ENCODE measurements around the gene UGT1A9. TPM values are rescaled to one million over a fixed set of nuclear protein-coding genes. Genes with fewer than 3 reads are reported as not detected.

UGT1A9 gene
- total RNA-seq, 1 experiment from 2014 or later = not detected

DNA sequence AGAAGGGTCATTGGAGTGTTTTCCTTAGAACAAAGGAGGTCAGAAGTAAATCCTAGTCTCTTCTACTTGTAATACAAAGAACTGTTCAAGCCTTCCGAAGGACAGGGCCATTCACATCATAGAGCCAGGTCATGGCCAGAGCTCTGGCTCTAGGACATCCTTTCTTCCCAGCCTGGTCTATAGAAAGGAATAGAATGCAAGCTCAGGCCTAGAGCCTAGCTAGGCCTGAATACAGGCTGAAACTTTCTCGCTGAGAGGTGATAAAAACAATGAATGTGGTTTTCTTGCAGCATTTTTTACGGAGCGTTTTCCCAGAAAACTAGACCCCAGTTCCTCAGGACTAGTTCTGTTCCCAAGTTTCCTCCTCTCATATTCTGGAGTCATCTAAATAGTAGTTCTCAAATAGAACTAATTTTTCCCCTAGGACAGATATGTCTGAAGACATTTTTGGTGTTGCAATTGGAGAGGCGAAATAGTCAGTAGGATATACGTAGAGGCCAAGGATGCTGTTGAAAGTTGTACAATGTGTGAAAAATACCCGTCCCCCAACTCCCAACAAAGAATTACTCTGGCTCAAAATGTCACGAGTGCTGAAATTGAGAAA, 27.8 kb downstream of the UGT1A9 start:
- Histone ChIP-seq H2BK12ac (ENCODE audit: insufficient read length, low read depth, low read length) (no peak overlapping the region), H3K9ac (ENCODE audit: extremely low read depth, insufficient read length, low read length) (no peak overlapping the region), H2BK15ac (ENCODE audit: low read depth, low read length) (0 out of 2 replicates have a peak overlapping the region, but pooled peaks have one; percentile 31), H3T11ph (ENCODE audit: low read length) (no peak overlapping the region), H3K27ac (ENCODE audit: insufficient read length, low read depth, low read length) (no peak overlapping the region), H3K9me3 (ENCODE audit: control insufficient read depth, low read depth, low read length) (no peaks in the 10 kb centered on the region), H3K4me1 (ENCODE audit: insufficient read depth, low read length) (no peaks in the 10 kb centered on the region), H3K4ac (ENCODE audit: low read depth, low read length) (no peak overlapping the region), H4K5ac (ENCODE audit: insufficient read length, low read depth, low read length) (no peak overlapping the region), H2AK5ac (ENCODE audit: insufficient read length, low read length) (no peak overlapping the region), H4K8ac (replicated peaks; ENCODE audit: insufficient read length, low read depth, low read length) (no peak overlapping the region), H4K20me1 (ENCODE audit: control insufficient read depth, insufficient read depth, insufficient read length) (no peaks in the 10 kb centered on the region), H3K4me2 (ENCODE audit: insufficient read depth, insufficient read length, low read length) (no peak overlapping the region), H3K79me1 (ENCODE audit: insufficient read depth, low read depth, low read length, poor library complexity, severe bottlenecking) (no peaks in the 10 kb centered on the region), H2AFZ (ENCODE audit: low read length) (no peak overlapping the region), H3K79me2 (ENCODE audit: insufficient read depth, low read length) (no peaks in the 10 kb centered on the region), H3K14ac (ENCODE audit: insufficient read depth, low read length) (no peak overlapping the region), H2BK120ac (ENCODE audit: low read depth, low read length, poor library complexity, severe bottlenecking) (no peak overlapping the region), H3K23me2 (ENCODE audit: insufficient read length, low read depth, low read length, poor library complexity, severe bottlenecking) (no peaks in the 10 kb centered on the region), H3K18ac (ENCODE audit: insufficient read length, low read depth, low read length) (no peak overlapping the region), H3K56ac (ENCODE audit: insufficient read length, low read depth, low read length) (no peak overlapping the region), H2BK5ac (ENCODE audit: insufficient read length, low read length) (no peak overlapping the region), H3K23ac (ENCODE audit: insufficient read length, low read depth, low read length) (no peak overlapping the region), H2BK20ac (ENCODE audit: low read depth, low read length, poor library complexity, severe bottlenecking) (no peak overlapping the region), H4K91ac (ENCODE audit: insufficient read length, low read depth, low read length) (no peak overlapping the region), H3K27me3 (ENCODE audit: insufficient read depth, low read length) (no peaks in the 10 kb centered on the region)
- no CpG with 5 or more reads among the region's 8 CpGs for WGBS (ENCODE audit: extremely low coverage, insufficient read length, low lambda C conversion rate)
- TF ChIP-seq, protein P1, sequence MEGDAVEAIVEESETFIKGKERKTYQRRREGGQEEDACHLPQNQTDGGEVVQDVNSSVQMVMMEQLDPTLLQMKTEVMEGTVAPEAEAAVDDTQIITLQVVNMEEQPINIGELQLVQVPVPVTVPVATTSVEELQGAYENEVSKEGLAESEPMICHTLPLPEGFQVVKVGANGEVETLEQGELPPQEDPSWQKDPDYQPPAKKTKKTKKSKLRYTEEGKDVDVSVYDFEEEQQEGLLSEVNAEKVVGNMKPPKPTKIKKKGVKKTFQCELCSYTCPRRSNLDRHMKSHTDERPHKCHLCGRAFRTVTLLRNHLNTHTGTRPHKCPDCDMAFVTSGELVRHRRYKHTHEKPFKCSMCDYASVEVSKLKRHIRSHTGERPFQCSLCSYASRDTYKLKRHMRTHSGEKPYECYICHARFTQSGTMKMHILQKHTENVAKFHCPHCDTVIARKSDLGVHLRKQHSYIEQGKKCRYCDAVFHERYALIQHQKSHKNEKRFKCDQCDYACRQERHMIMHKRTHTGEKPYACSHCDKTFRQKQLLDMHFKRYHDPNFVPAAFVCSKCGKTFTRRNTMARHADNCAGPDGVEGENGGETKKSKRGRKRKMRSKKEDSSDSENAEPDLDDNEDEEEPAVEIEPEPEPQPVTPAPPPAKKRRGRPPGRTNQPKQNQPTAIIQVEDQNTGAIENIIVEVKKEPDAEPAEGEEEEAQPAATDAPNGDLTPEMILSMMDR (conservative IDR thresholded peaks at IDR 0.05) = no peak
- H3K4me1 Mint-ChIP-seq = peaks cover 14 to 20% of the 10 kb centered on the region in 2 experiments
- no peaks in the 10 kb centered on the region for H3K27me3 Mint-ChIP-seq (ENCODE audit: low read depth)
- peak overlapping the region in 2 of 3 experiments; percentile 88 to 92; a peak in 4 of 7 replicates for H3K27ac Mint-ChIP-seq
- peaks cover 0 to 10% (median 1%) of the 10 kb centered on the region in 3 experiments; a peak in 3 of 7 replicates for H3K36me3 Mint-ChIP-seq (ENCODE audit: insufficient read depth in 1 of 3, low read depth in 3 of 3)
- no peak overlapping the region for H3K4me3 Mint-ChIP-seq
- peaks cover 4 to 11% of the 10 kb centered on the region in 2 experiments; a peak in 3 of 5 replicates for H3K9me3 Mint-ChIP-seq
- DNase-seq = no peak

All from H9 (cell line).